ENCODE data around the gene VPS13D.

The VPS13D gene

DNA sequence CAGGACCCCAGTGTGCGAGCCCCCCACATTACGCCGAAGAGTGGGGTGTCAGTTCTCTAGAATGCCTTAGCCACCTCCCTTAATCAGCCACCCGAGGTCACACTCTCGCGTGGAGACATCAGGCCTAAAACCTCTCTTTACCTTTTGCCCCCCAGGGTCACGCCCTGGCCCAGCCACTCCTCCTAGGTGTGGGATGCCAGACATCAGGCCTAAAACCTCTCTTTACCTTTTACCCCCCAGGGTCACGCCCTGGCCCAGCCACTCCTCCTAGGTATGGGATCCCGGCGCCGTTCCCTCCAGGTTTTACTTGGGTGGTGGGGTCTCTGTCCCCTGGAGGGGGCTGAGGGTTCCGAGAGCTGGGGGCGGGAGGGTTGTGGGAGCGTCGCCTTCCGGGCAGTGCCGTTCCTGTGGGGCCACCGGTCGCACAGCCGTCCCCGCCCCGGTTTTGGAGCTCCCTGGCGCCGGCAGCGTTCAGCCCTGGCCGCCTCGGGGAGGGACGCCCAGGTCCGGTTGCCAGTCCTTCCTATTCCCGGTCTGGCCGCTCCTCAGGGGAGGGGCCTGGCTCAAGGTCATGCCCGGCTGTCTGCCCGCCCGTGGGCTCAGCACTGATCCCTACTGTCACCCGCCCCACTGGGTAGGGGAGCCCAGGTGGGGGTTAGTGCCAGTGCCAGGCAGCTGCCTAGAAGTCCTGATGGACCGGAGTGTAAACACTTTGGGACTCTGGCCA is 882 bp downstream of the VPS13D start:
- DNase-seq (ENCODE audit: extremely low read depth in 1 of 2, low read depth in 1 of 2), result no peak

- DNase-seq (ENCODE audit: extremely low read depth in 1 of 2, low read depth in 1 of 2), result no peak
Measured at GRCh38 chr1:12231276-12231595, 1.4 kb downstream of the VPS13D start.

DNA sequence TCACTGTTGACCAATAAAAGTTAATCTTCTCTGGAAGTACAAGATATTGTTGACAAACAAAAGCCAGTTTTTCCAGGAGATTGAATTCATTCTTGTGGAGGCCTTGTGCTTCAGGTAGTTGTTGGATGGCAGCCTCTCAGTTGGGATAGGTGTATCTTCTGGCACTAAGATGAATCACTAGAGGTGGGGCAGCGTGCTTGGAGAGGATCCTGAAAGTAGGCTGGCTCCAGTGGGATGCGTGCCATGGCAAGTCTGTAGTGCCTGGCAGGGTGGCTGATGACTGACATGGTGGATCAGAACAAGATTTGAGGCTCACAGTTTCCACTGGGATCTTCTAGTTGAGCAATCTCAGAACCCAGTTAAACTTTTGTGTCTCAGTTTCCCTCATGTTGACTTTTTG is 2.4 kb downstream of the VPS13D start:
- no peak for DNase-seq (ENCODE audit: extremely low read depth in 1 of 2, low read depth in 1 of 2)

GRCh38 chr1:12244078-12244477 is 14.2 kb downstream of the VPS13D start:
- no peak for DNase-seq (ENCODE audit: extremely low read depth in 1 of 2, low read depth in 1 of 2)

DNA sequence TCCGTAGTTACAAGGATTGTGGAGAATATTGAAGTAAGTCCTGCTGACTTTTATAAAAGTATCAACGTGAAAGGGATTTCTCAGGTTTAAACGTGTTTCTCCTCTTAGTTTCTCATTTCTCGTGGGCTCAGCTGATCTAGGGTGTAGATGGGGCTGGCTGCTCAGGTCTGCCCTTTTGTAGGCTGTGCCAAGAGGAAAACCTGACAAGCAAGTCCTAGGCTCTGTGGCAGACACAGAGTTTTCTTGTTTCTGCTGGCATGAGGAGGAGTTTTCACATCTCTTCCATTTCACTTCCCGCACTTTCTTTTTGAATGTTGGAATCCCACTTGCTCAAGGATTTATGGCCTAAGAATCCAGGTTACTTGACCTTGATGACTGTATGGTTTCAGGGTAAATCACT is 14.8 kb downstream of the VPS13D start:
- DNase-seq (ENCODE audit: extremely low read depth in 1 of 2, low read depth in 1 of 2), result no peak

DNA sequence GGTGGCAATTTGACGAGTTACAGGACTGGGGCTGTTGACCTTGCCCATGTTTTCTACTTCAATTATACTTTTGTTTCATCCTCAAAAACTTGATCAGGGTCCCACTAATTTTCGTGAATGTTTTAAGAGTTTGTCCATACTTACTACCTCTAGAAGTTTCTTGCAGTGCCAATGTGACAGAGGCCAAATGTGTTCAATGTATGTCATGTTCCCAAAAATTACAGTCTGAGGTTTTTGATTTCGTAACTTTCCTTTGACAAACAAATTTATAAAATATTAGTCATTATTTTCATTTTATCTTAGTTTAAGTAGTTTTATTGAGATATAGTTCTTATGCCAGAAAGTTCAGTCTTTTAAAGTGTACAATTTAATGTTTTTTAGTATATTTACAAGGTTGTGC is 15.3 kb downstream of the VPS13D start:
- DNase-seq (ENCODE audit: extremely low read depth in 1 of 2, low read depth in 1 of 2), result no peak

GRCh38 chr1:12245733-12246132 is 15.9 kb downstream of the VPS13D start:
- DNase-seq (ENCODE audit: extremely low read depth in 1 of 2, low read depth in 1 of 2), result no peak

DNA sequence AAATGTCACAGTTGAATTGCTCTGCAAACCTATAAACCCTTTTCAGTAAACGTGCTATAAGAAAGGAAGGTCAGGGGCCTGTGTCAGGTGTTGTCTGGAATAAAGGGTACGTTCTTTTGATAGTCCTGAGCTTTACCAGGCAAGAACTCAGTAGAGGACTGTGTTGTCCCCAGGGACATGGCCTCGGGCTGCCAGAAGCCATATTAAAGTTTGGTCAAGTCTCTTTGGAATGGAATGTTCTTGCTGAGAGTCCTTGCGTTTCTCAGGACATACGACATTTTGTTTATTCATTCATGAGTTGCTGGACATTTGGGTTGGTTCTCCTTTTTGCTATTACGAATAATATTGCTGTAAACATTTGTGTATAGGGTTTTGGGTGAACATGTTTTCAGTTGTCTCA is 16.8 kb downstream of the VPS13D start:
- DNase-seq (ENCODE audit: extremely low read depth in 1 of 2, low read depth in 1 of 2), result no peak

DNA sequence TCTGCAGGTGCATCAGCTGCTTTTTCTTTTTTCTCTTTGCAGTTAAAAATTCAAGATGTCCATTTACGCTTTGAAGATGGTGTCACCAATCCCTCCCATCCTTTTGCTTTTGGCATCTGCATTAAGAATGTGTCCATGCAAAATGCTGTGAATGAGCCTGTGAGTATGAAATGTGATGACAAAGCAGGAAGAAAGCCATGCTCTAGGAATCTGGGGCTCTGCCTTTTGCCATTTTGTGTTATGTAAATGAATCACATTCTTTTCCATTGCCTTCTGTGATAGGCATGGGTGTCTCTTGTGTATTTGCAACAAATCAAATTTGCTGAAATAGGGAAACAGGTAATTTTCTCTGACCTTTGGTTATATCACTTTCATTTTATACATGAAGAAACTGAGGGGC is 19.4 kb downstream of the VPS13D start:
- DNase-seq (ENCODE audit: extremely low read depth in 1 of 2, low read depth in 1 of 2), result no peak

- no peak for DNase-seq (ENCODE audit: extremely low read depth in 1 of 2, low read depth in 1 of 2)
Measured at GRCh38 chr1:12249748-12250147, 19.9 kb downstream of the VPS13D start.

GRCh38 chr1:12251442-12251841 is 21.6 kb downstream of the VPS13D start:
- no peak for DNase-seq (ENCODE audit: extremely low read depth in 1 of 2, low read depth in 1 of 2)

DNA sequence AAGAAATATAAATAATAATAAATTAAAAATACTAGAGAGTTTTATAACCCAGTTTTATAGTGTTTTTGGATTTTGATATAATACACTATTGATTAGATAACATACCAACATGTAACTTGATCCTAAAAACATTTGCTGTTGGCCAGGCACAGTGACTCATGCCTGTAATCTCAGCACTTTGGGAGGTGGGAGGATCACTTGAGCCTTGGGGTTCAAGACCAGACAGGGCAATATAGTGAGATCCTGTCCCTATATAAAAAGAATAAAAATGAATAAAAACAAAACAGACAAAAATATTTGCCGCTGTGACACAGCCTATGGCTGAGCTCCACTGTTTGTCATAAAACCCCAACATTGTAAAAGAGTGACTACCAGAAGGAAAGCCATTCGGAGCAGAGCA is 26.1 kb downstream of the VPS13D start:
- DNase-seq (ENCODE audit: extremely low read depth in 1 of 2, low read depth in 1 of 2), result no peak

DNA sequence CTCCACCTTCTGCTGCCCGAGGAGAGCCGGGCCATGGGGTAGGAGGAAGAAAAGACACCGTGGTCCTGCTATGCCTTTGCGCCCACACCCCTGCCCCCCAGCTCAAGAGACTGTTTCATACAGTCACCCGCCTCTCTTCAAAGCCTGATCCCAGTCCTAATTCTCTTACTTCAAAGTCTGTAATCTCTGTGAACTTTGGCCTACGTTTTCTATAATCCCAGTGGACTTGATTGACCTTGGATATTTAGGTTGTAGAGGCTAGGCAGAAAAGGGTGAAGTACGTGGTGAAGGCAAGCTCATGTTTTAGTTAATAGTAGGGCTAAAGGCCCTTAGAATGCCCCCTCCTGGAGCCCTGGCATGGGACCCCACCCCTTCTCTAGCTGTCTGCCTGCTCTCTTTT is 28.4 kb downstream of the VPS13D start:
- DNase-seq (ENCODE audit: extremely low read depth in 1 of 2, low read depth in 1 of 2), result no peak

- no peak for DNase-seq (ENCODE audit: extremely low read depth in 1 of 2, low read depth in 1 of 2)
Measured at GRCh38 chr1:12269351-12269750, 39.5 kb downstream of the VPS13D start.

DNA sequence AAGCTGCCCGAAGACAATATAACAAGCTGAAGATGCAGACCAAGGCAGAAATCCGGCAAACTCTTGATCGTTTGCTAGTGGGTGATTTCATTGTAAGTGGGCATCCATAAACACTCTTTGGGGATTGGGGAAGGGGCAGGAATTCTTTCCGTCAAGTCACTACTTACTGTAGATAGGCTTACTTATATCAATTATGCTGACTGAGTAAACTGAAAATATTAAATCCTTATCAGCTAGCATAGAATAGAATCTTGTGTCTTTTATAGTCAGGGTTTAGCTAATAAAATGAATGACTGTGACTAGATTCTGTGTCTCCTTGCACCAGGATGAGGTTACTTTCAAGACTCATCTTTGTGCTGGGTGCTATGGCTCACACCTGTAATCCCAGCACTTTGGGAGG is 41.2 kb downstream of the VPS13D start:
- DNase-seq (ENCODE audit: extremely low read depth in 1 of 2, low read depth in 1 of 2), result no peak

DNA sequence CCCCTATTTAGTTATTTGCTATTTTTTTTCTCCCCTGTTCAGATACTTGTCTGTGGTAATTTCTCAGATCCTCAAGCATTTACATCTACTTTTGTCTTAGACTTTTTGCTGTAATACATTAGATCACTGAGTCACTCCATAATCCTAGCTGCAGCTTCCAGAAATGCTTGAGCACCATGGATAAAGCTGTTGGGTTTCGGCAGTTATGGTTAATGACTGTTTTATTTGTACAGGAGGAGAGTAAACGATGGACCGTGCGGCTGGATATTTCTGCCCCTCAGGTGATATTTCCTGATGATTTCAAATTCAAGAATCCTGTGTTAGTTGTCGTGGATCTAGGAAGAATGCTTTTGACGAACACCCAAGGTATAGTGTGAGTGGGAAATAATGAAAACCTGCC is 42.9 kb downstream of the VPS13D start:
- no peak for DNase-seq (ENCODE audit: extremely low read depth in 1 of 2, low read depth in 1 of 2)

DNA sequence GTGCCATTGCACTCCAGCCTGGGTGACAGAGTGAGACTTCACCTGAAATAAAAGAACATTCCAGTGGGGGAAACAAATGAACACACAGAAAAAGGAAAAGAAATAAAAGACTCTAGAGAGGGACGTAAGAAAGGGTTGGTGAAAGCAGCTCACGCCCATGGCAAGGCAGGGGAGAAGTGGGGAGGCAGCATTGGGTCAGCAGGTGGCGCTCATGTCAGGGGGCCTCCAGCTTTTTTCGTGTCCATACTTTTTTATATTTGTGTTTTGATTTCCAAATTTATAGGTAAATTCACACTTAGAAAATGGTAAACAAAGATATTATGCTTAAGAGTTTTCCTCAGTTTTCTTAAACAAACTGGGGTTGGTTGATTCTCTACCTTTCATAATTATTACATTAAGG is 45.5 kb downstream of the VPS13D start:
- peak in 1 of 2 donors; percentile 19 for DNase-seq (ENCODE audit: extremely low read depth in 1 of 2, low read depth in 1 of 2)

GRCh38 chr1:12276225-12276624 is 46.4 kb downstream of the VPS13D start:
- DNase-seq (ENCODE audit: extremely low read depth in 1 of 2, low read depth in 1 of 2), result no peak

GRCh38 chr1:12279003-12279402 is 49.2 kb downstream of the VPS13D start:
- DNase-seq (ENCODE audit: extremely low read depth in 1 of 2, low read depth in 1 of 2), result no peak

DNA sequence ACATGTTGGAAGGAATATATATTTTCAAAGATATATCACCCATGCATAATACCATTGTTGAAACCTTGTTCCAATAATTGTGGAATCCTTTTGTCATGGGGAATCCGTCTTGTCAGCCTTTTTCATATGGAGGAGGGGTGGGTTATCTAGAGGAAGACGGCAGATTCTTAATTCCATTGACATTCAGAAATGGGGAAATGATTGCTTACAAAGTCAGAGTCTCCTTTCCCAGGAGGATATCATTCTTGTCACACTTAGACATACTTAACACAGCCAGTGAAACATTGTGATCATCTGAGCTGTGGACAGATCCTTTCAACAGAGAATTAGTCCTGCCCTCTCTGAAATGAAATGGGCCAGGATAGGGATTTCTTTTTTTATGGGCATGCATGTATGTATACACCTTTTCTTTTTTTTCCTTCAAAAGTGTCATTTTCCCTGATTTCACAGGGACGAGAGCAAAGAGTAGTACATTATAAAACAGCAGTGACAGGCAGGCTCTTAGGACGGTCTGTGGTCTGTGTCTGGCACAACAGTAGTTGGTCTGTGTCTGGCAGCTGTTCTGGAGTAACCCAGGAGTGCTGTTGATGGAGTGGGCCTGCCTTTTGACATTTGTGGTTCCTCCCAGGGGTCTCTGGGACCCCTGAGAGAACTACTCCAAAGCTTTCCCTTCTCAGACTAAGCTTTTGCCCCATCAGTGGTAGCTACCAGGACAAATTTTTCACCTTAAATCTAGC is 50.1 kb downstream of the VPS13D start:
- DNase-seq (ENCODE audit: extremely low read depth in 1 of 2, low read depth in 1 of 2), result no peak

DNA sequence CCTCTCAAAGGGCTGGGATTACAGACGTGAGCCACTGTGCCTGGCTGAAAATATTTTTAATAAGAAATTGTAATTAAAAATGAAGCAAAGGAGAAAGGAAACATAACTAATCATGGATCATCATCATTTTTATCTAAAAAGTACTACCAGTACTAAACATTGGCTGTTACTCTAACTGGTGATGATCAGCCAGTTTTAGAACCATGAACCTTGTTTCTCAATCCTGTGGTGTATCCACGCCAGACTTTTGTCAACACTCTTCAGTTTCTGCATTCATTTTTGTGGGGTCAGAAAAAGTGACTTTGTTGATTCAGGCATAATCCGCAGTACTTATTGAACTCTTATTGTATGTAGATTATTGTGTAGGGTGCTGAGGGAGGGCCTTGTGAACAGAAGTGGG is 52.3 kb downstream of the VPS13D start:
- no peak for DNase-seq (ENCODE audit: extremely low read depth in 1 of 2, low read depth in 1 of 2)

DNA sequence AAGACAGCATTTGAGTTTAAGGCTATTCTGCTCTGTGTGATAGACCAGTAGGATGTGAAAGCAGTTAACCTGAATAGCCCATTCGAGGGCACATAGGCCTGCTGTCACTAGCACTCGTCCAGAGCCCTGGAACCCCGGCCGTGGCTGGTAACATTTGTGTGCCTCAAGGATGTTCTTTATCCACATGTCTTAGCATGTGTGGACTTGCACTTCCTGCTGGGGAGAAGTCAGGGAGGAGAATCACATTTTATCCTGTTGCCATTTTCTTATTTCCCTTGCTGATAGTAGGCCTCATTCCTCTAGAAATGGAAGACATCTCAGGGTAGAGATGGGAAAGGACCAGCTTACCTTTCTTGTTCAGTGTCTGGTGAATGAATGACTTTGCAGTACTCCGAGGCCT is 54.7 kb downstream of the VPS13D start:
- no peak for DNase-seq (ENCODE audit: extremely low read depth in 1 of 2, low read depth in 1 of 2)

All from activated CD8-positive, alpha-beta memory T cell treated with anti-CD3 and anti-CD28 coated beads for 1 hour (primary cell).